SK-N-SH (cell line): ENCODE results near the gene FOXK2. TPM values are rescaled to one million over a fixed set of nuclear protein-coding genes. Genes with fewer than 3 reads are reported as not detected.

Experiments used
- CTCF ChIA-PET: fragments of 300-600, 350-600 bp; formaldehyde crosslinking; extraction: SDS; loops from one replicate; lab custom pipeline; 2021; lab: Yijun Ruan, JAX
- POLR2A ChIA-PET: fragments of 350-600 bp; sonication (Branson Sonifier 250); formaldehyde crosslinking; extraction: SDS; loops from one replicate; lab custom pipeline; 2020; ENCODE audit warnings: antibody characterized with exemption, inconsistent platforms; lab: Yijun Ruan, JAX
- DNase-seq: peaks from one replicate; pipeline ENCODE4 v3.0.0; 2012
- H2AFZ ChIP-seq: fragments of 200-600 bp; sonication (generic); 2 replicates; pipeline ENCODE4 v1.8.1; 2016; ENCODE audit warnings: antibody characterized with exemption, mild to moderate bottlenecking, low read depth
- H3F3A ChIP-seq: fragments of 200-600 bp; sonication (generic); replicated peaks from 2 replicates; pipeline ENCODE3; 2016; ENCODE audit warnings: antibody characterized with exemption, mild to moderate bottlenecking; ENCODE audit not compliant: insufficient read depth
- H3K27ac ChIP-seq, 2 experiments: fragments of 200-500 bp in 1 of 2; fragments of 200-600 bp in 1 of 2; sonication (Bioruptor generic) in 1 of 2; sonication (generic), shearing (Covaris generic) in 1 of 2; 2 replicates each; pipeline versions ENCODE4 v1.5.1 to v1.6.1; 2014 to 2016; ENCODE audit warnings: low read depth in 2 of 2, inconsistent platforms in 1 of 2, low read length in 1 of 2, mild to moderate bottlenecking in 1 of 2, mixed read lengths in 1 of 2
- H3K27me3 ChIP-seq: fragments of 200-600 bp; sonication (generic), shearing (Covaris generic); 2 replicates; pipeline ENCODE4 v1.6.1; 2016; ENCODE audit warnings: mixed run types; ENCODE audit not compliant: insufficient read depth
- H3K36me3 ChIP-seq, 2 experiments: fragments of 200-500 bp in 1 of 2; fragments of 200-600 bp in 1 of 2; sonication (Bioruptor generic) in 1 of 2; sonication (generic) in 1 of 2; replicated peaks in 1 of 2; 2 replicates each; pipeline versions ENCODE3 to v1.5.1; 2014 to 2016; ENCODE audit warnings: low read length in 1 of 2, mild to moderate bottlenecking in 1 of 2; ENCODE audit not compliant: insufficient read depth in 2 of 2, control insufficient read depth in 1 of 2
- H3K4me1 ChIP-seq, 2 experiments: fragments of 200-500 bp in 1 of 2; fragments of 200-600 bp in 1 of 2; sonication (Bioruptor generic) in 1 of 2; sonication (generic), shearing (Covaris generic) in 1 of 2; 2 replicates each; pipeline versions ENCODE4 v1.5.1 to v1.6.1; 2014 to 2016; ENCODE audit warnings: low read depth in 1 of 2, low read length in 1 of 2, mixed run types in 1 of 2; ENCODE audit not compliant: insufficient read depth in 2 of 2, control insufficient read depth in 1 of 2
- H3K4me2 ChIP-seq: fragments of 200-600 bp; sonication (generic), shearing (Covaris generic); 2 replicates; pipeline ENCODE4 v1.6.1; 2017; ENCODE audit warnings: mixed run types
- H3K4me3 ChIP-seq, 2 experiments: fragments of 200-500 bp in 1 of 2; fragments of 200-600 bp in 1 of 2; sonication (Bioruptor generic) in 1 of 2; sonication (generic), shearing (Covaris generic) in 1 of 2; 2 replicates each; pipeline versions ENCODE4 v1.5.1 to v1.8.1; 2014 to 2016; ENCODE audit warnings: low read depth in 2 of 2, inconsistent platforms in 1 of 2, low read length in 1 of 2, mild to moderate bottlenecking in 1 of 2, mixed read lengths in 1 of 2, moderate library complexity in 1 of 2
- H3K79me2 ChIP-seq: fragments of 200-600 bp; sonication (generic); 2 replicates; pipeline ENCODE4 v1.8.1; 2017; ENCODE audit warnings: mild to moderate bottlenecking; ENCODE audit not compliant: insufficient read depth
- H3K9ac ChIP-seq: fragments of 200-600 bp; sonication (generic); 2 replicates; pipeline ENCODE4 v1.6.1; 2017; ENCODE audit warnings: mixed run types
- H3K9me2 ChIP-seq: fragments of 200-600 bp; sonication (generic); 2 replicates; pipeline ENCODE4 v1.6.1; 2017; ENCODE audit warnings: mixed run types
- H3K9me3 ChIP-seq: fragments of 200-600 bp; sonication (generic); 2 replicates; pipeline ENCODE4 v1.6.1; 2017; ENCODE audit warnings: mixed run types, mild to moderate bottlenecking, moderate library complexity
- H4K20me1 ChIP-seq: fragments of 200-600 bp; sonication (generic); 2 replicates; pipeline ENCODE4 v1.6.1; 2017; ENCODE audit warnings: mild to moderate bottlenecking, mixed run types; ENCODE audit not compliant: insufficient read depth
- CHD2 ChIP-seq: fragments of 150-350 bp; IDR thresholded peaks from 2 replicates; pipeline ENCODE4 v1.6.1; 2018; ENCODE audit warnings: low read length; ENCODE audit not compliant: partially characterized antibody
- ELF1 ChIP-seq: IDR thresholded peaks from 2 replicates; pipeline ENCODE4 v1.4.0; 2012
- EP300 ChIP-seq, 2 experiments: IDR thresholded peaks; 2 replicates each; pipeline versions ENCODE4 v1.4.0 to v1.6.1; 2012; ENCODE audit warnings: borderline replicate concordance in 1 of 2, low read depth in 1 of 2, low read length in 1 of 2
- FOSL2 ChIP-seq: IDR thresholded peaks from 2 replicates; pipeline ENCODE4 v1.4.0; 2012; ENCODE audit warnings: low read depth, mild to moderate bottlenecking, moderate library complexity, borderline replicate concordance
- GABPA ChIP-seq: IDR thresholded peaks from 2 replicates; pipeline ENCODE4 v1.4.0; 2012; ENCODE audit warnings: low read depth, mild to moderate bottlenecking
- GATA2 ChIP-seq: sonication (generic); formaldehyde crosslinking; IDR thresholded peaks from 2 replicates; pipeline ENCODE4 v1.5.0; 2020; ENCODE audit warnings: mild to moderate bottlenecking, missing genetic modification reagents
- IRF3 ChIP-seq: fragments of 150-350 bp; IDR thresholded peaks from 2 replicates; pipeline ENCODE4 v1.6.1; 2016; ENCODE audit warnings: mild to moderate bottlenecking, low read depth, low read length
- JUND ChIP-seq: IDR thresholded peaks from 2 replicates; pipeline ENCODE4 v1.4.0; 2012
- MEF2A ChIP-seq: IDR thresholded peaks from 2 replicates; pipeline ENCODE4 v1.4.0; 2012; ENCODE audit warnings: low read depth, borderline replicate concordance
- NFIC ChIP-seq: IDR thresholded peaks from 2 replicates; pipeline ENCODE4 v1.4.0; 2012; ENCODE audit warnings: borderline replicate concordance
- NRF1 ChIP-seq: IDR thresholded peaks from 2 replicates; pipeline ENCODE4 v1.6.1; 2012; ENCODE audit warnings: low read depth, mild to moderate bottlenecking, low read length
- PBX3 ChIP-seq: IDR thresholded peaks from 2 replicates; pipeline ENCODE4; 2012
- RAD21 ChIP-seq: IDR thresholded peaks from 2 replicates; pipeline ENCODE4 v1.6.1; 2012; ENCODE audit warnings: mild to moderate bottlenecking, low read length
- REST ChIP-seq: IDR thresholded peaks from 2 replicates; pipeline ENCODE4 v1.6.1; 2012; ENCODE audit warnings: mild to moderate bottlenecking, low read depth, low read length, moderate library complexity
- RFX5 ChIP-seq: IDR thresholded peaks from 2 replicates; pipeline ENCODE4 v1.6.1; 2012; ENCODE audit warnings: mild to moderate bottlenecking, improper control_type of control experiment, low read length
- RXRA ChIP-seq: IDR thresholded peaks from 2 replicates; pipeline ENCODE4 v1.4.0; 2012; ENCODE audit warnings: low read depth, mild to moderate bottlenecking, borderline replicate concordance
- SIN3A ChIP-seq: IDR thresholded peaks from 2 replicates; pipeline ENCODE4 v1.6.1; 2012; ENCODE audit warnings: low read depth, mild to moderate bottlenecking, low read length, moderate library complexity, borderline replicate concordance
- SMC3 ChIP-seq: IDR thresholded peaks from 2 replicates; pipeline ENCODE4 v1.6.1; 2012; ENCODE audit warnings: low read depth, low read length, improper control_type of control experiment
- USF1 ChIP-seq: IDR thresholded peaks from 2 replicates; pipeline ENCODE4 v1.4.0; 2012; ENCODE audit warnings: low read depth, borderline replicate concordance
- YY1 ChIP-seq: IDR thresholded peaks from 2 replicates; pipeline ENCODE4 v1.4.0; 2012; ENCODE audit warnings: low read depth, mild to moderate bottlenecking
- WGBS: methylation state at CpG from one replicate; pipeline ENCODE4 v1.1.6; 2017; ENCODE audit warnings: low lambda C conversion rate; 5-methylcytosine and 5-hydroxymethylcytosine counted together
- polyA plus RNA-seq, 3 experiments: library from polyadenylated mRNA; depleted of rRNA; stranded (reverse); fragments of >200 nt; gene quantifications; 2 replicates each; pipeline ENCODE4 v1.2.3, GENCODE V29; 2012

FOXK2 gene
- polyA plus RNA-seq, 1 of the 3 experiments (the other 2 are of a cell fraction) = 36.4 TPM

GRCh38 chr17:82527898-82528297 is 8.4 kb downstream of the FOXK2 start:
- TF ChIP-seq RFX5 = no peak
- TF ChIP-seq EP300 (IDR thresholded peaks at IDR 0.05; ENCODE audit: borderline replicate concordance in 1 of 2, low read depth in 1 of 2, low read length in 1 of 2) = no peak
- no peak for TF ChIP-seq REST
- no peak for TF ChIP-seq SMC3
- TF ChIP-seq PBX3 = no peak
- TF ChIP-seq FOSL2 = no peak
- no peak for TF ChIP-seq MEF2A
- TF ChIP-seq USF1 = no peak
- no peak for TF ChIP-seq IRF3
- TF ChIP-seq RXRA = no peak
- TF ChIP-seq RAD21 = no peak
- no peak for TF ChIP-seq CHD2
- TF ChIP-seq GABPA = no peak
- TF ChIP-seq ELF1 = no peak
- no peak for TF ChIP-seq SIN3A
- no peak for TF ChIP-seq JUND
- no peak for TF ChIP-seq YY1
- TF ChIP-seq NRF1 = no peak
- no peak for TF ChIP-seq GATA2 (CRISPR knock-in tag)
- no peak for TF ChIP-seq NFIC
- no peak for DNase-seq
- no peak overlapping the region for H3K4me2 ChIP-seq
- WGBS = 93% methylated on average over 8 of the region's 8 CpGs
- H4K20me1 ChIP-seq = peaks cover 97% of the 10 kb centered on the region
- H3K79me2 ChIP-seq = peaks cover 100% of the 10 kb centered on the region
- ChIA-PET POLR2A (no interaction called here), CTCF (interaction anchor here (1.0 to 5.4 kb wide), 14 partner anchors 9 to 227 kb away, joined by 3 to 35 read pairs (median 4); no protein-coding TSS in a partner anchor)
- no peaks in the 10 kb centered on the region for H3K9me3 ChIP-seq
- H3K36me3 ChIP-seq = peaks cover 0 to 6% of the 10 kb centered on the region in 2 experiments
- no peaks in the 10 kb centered on the region for H3K27me3 ChIP-seq
- peaks cover 39% of the 10 kb centered on the region for H3F3A ChIP-seq
- H3K9me2 ChIP-seq = no peaks in the 10 kb centered on the region
- H3K27ac ChIP-seq = peak overlapping the region; percentile 47 to 63; a peak in 2 of 4 replicates
- no peak overlapping the region; the same call in 1 of the 2 replicates for H3K9ac ChIP-seq
- no peak overlapping the region for H3K4me3 ChIP-seq
- H3K4me1 ChIP-seq = peaks cover 24 to 36% of the 10 kb centered on the region in 2 experiments
- no peak overlapping the region for H2AFZ ChIP-seq
